Measurements from ENCODE around the gene MPST.

Gene MPST

GRCh38 chr22:36997746-36998145 lies 21.8 kb upstream of the MPST start:
- H3K27ac ChIP-seq (ENCODE audit: extremely low read depth, low read depth, low read length) = no peak overlapping the region
- no peaks in the 10 kb centered on the region for H3K36me3 ChIP-seq (ENCODE audit: control insufficient read depth in 2 of 2, insufficient read depth in 1 of 2, low read length in 2 of 2)
- peak; percentile 67; the same call in 1 of the 2 replicates for TF ChIP-seq ZNF112 (tag by site-specific recombination; IDR thresholded peaks at IDR 0.05)
- TF ChIP-seq ZSCAN23 (tag by site-specific recombination; IDR thresholded peaks at IDR 0.05) = no peak
- TF ChIP-seq HOXC10 (CRISPR knock-in tag; IDR thresholded peaks at IDR 0.05) = no peak
- TF ChIP-seq ZNF416 (tag by site-specific recombination; IDR thresholded peaks at IDR 0.05) = no peak
- CTCF ChIA-PET = interaction anchor here (0.5 to 5.1 kb wide), 12 partner anchors 9 to 466 kb away, joined by 3 to 22 read pairs (median 4); a partner anchor contains a TSS
- no peak overlapping the region for H3K4me3 ChIP-seq (ENCODE audit: low read depth, low read length)
- POLR2A ChIA-PET = interaction anchor here (1.0 to 1.4 kb wide), 2 partner anchors 18 to 21 kb away, joined by 3 read pairs; partner anchors contain the start of genes MPST and TST
- H3K4me1 ChIP-seq (ENCODE audit: control insufficient read depth, insufficient read depth, low read length) = no peaks in the 10 kb centered on the region; the same call in 1 of the 2 replicates
- H3K9me3 ChIP-seq (ENCODE audit: control insufficient read depth, insufficient read depth, low read depth, low read length) = no peaks in the 10 kb centered on the region

- ChIA-PET POLR2A (interaction anchor here (0.6 to 1.4 kb wide), 4 partner anchors 10 to 31 kb away, joined by 3 to 6 read pairs (median 4); partner anchors contain the start of genes MPST and TST), CTCF (interaction anchor here (0.6 to 5.1 kb wide), 14 partner anchors 8 to 452 kb away, joined by 3 to 22 read pairs (median 4); a partner anchor contains a TSS)
- H3K9me3 ChIP-seq (ENCODE audit: control insufficient read depth, insufficient read depth, low read depth, low read length) = no peaks in the 10 kb centered on the region
- H3K4me3 ChIP-seq (ENCODE audit: low read depth, low read length) = no peak overlapping the region
- H3K36me3 ChIP-seq (ENCODE audit: control insufficient read depth in 2 of 2, insufficient read depth in 1 of 2, low read length in 2 of 2) = no peaks in the 10 kb centered on the region
- TF ChIP-seq ZNF621 (tag by site-specific recombination; IDR thresholded peaks at IDR 0.05) (no peak), PATZ1 (tag by site-specific recombination; IDR thresholded peaks at IDR 0.05) (peak; percentile 75), ZIC2 (tag by site-specific recombination; IDR thresholded peaks at IDR 0.05) (peak; percentile 17; the same call in 1 of the 2 replicates), ZNF26 (tag by site-specific recombination; IDR thresholded peaks at IDR 0.05) (0 out of 2 replicates have a peak, but pooled peaks have one; percentile 5), ZBTB7A (tag by site-specific recombination; IDR thresholded peaks at IDR 0.05; ENCODE audit: low read depth) (no peak), SP7 (tag by site-specific recombination; IDR thresholded peaks at IDR 0.05) (0 out of 2 replicates have a peak, but pooled peaks have one; percentile 27), ZNF398 (tag by site-specific recombination; IDR thresholded peaks at IDR 0.05) (0 out of 2 replicates have a peak, but pooled peaks have one; percentile 7)
- H3K4me1 ChIP-seq (ENCODE audit: control insufficient read depth, insufficient read depth, low read length) = no peaks in the 10 kb centered on the region; the same call in 1 of the 2 replicates
- H3K27ac ChIP-seq (ENCODE audit: extremely low read depth, low read depth, low read length) = no peak overlapping the region
These were observed 20.8 kb upstream of the MPST start for GRCh38 chr22:36998620-36999351.

- Histone ChIP-seq H3K9me3 (ENCODE audit: control insufficient read depth, insufficient read depth, low read depth, low read length) (no peaks in the 10 kb centered on the region), H3K27ac (ENCODE audit: extremely low read depth, low read depth, low read length) (no peak overlapping the region), H3K4me3 (ENCODE audit: low read depth, low read length) (no peak overlapping the region), H3K36me3 (ENCODE audit: control insufficient read depth in 2 of 2, insufficient read depth in 1 of 2, low read length in 2 of 2) (no peaks in the 10 kb centered on the region), H3K4me1 (ENCODE audit: control insufficient read depth, insufficient read depth, low read length) (no peaks in the 10 kb centered on the region; the same call in 1 of the 2 replicates)
- CTCF ChIA-PET = interaction anchor here (0.6 to 1.4 kb wide), 4 partner anchors 9 to 200 kb away, joined by 5 to 6 read pairs (median 5); a partner anchor contains a TSS
- POLR2A ChIA-PET = interaction anchor here (1.2 kb wide), 1 partner anchor 9 kb away, joined by 6 read pairs; no protein-coding TSS in a partner anchor
- TF ChIP-seq PRDM2 (tag by site-specific recombination; IDR thresholded peaks at IDR 0.05; ENCODE audit: borderline replicate concordance) = no peak
- TF ChIP-seq HOXC10 (CRISPR knock-in tag; IDR thresholded peaks at IDR 0.05) = no peak
These were observed 20.1 kb upstream of the MPST start for GRCh38 chr22:36999463-36999862.
